ENCODE results near the gene PRDM15.

- no peak for TF ChIP-seq CTCF (IDR thresholded peaks at IDR 0.05)
- TF ChIP-seq POLR2A (IDR thresholded peaks at IDR 0.05), result no peak
Measured at GRCh38 chr21:41883582-41883981, 4.4 kb upstream of the PRDM15 start.

All from prostate gland (tissue), 2 donors.